GM23248 (cell line): ENCODE data around the gene OR2H2.

Experiments used
- EZH2 ChIP-seq: fragments of 200-600 bp; sonication (generic); IDR thresholded peaks from 2 replicates; pipeline ENCODE4 v1.6.1; 2018; ENCODE audit warnings: antibody characterized with exemption, mild to moderate bottlenecking; ENCODE audit not compliant: insufficient read depth, poor library complexity, severe bottlenecking
- EZH2phosphoT487 ChIP-seq: fragments of 200-600 bp; sonication (generic); IDR thresholded peaks from 2 replicates; pipeline ENCODE4 v1.6.1; 2018; ENCODE audit warnings: antibody characterized with exemption, moderate library complexity, mild to moderate bottlenecking, low read depth; ENCODE audit not compliant: insufficient read depth

- TF ChIP-seq EZH2 = no peak
- no peak for TF ChIP-seq EZH2phosphoT487
Observed at GRCh38 chr6:29553268-29554057, 31.5 kb upstream of the OR2H2 start.
